ENCODE measurements around the gene ZNF175.

Gene ZNF175

GRCh38 chr19:51550848-51551672, 20.0 kb upstream of the ZNF175 start:
- DNase-seq = no peak

- no peak for DNase-seq
These were observed 19.2 kb upstream of the ZNF175 start for GRCh38 chr19:51551673-51552432.

GRCh38 chr19:51552608-51552995, 18.5 kb upstream of the ZNF175 start:
- no peak for DNase-seq

GRCh38 chr19:51552996-51553725, 17.9 kb upstream of the ZNF175 start:
- peak; percentile 85 for DNase-seq

GRCh38 chr19:51559240-51559639, 11.8 kb upstream of the ZNF175 start:
- DNase-seq = no peak

- no peak for DNase-seq
These were observed 10.7 kb upstream of the ZNF175 start for GRCh38 chr19:51560339-51560738.

GRCh38 chr19:51564791-51565190, 6.3 kb upstream of the ZNF175 start:
- no peak for DNase-seq

GRCh38 chr19:51565583-51565982, 5.5 kb upstream of the ZNF175 start:
- no peak for DNase-seq

GRCh38 chr19:51566489-51567100, 4.5 kb upstream of the ZNF175 start:
- no peak for DNase-seq

GRCh38 chr19:51567583-51567982, 3.5 kb upstream of the ZNF175 start:
- DNase-seq = no peak

GRCh38 chr19:51568456-51568855, 2.6 kb upstream of the ZNF175 start:
- no peak for DNase-seq

GRCh38 chr19:51571599-51571998, 516 bp downstream of the ZNF175 start:
- no peak for DNase-seq

- no peak for DNase-seq
These were observed 1.3 kb downstream of the ZNF175 start for GRCh38 chr19:51572410-51572809.

- no peak for DNase-seq
These were observed 1.8 kb downstream of the ZNF175 start for GRCh38 chr19:51572908-51573307.

- DNase-seq = no peak
These were observed 2.2 kb downstream of the ZNF175 start for GRCh38 chr19:51573331-51573730.

GRCh38 chr19:51576850-51577249, 5.8 kb downstream of the ZNF175 start:
- DNase-seq = no peak

- DNase-seq = no peak
These were observed 15.1 kb downstream of the ZNF175 start for GRCh38 chr19:51586103-51586728.

- DNase-seq = no peak
These were observed 15.7 kb downstream of the ZNF175 start for GRCh38 chr19:51586799-51587198.

GRCh38 chr19:51587264-51588191, 16.4 kb downstream of the ZNF175 start:
- DNase-seq = no peak

GRCh38 chr19:51589511-51589910, 18.4 kb downstream of the ZNF175 start:
- DNase-seq = no peak

GRCh38 chr19:51590441-51590840, 19.4 kb downstream of the ZNF175 start:
- no peak for DNase-seq
